HG03066 (cell line): ENCODE data around the gene SLC2A11.
"Not testable (repeated sequence)": the region's sequence is repeated elsewhere in the genome, so short reads cannot be mapped to it uniquely, and the experiment has no call there.

Experiments
- ATAC-seq: cut with Tn5 transposase; IDR thresholded peaks from one replicate; pipeline ENCODE4 v1.9.1; 2021; ENCODE audit warnings: low read depth; ENCODE audit not compliant: unreplicated experiment

SLC2A11 gene

GRCh38 chr22:23845265-23846080 lies 12.2 kb upstream of the SLC2A11 start:
- no peak for ATAC-seq

GRCh38 chr22:23846081-23846469 lies 11.6 kb upstream of the SLC2A11 start:
- ATAC-seq, result no peak

GRCh38 chr22:23847310-23847920 lies 10.3 kb upstream of the SLC2A11 start:
- ATAC-seq, result no peak

- no peak for ATAC-seq
Measured at GRCh38 chr22:23847991-23848864, 9.4 kb upstream of the SLC2A11 start.

- no peak for ATAC-seq
Measured at GRCh38 chr22:23849009-23850006, 8.4 kb upstream of the SLC2A11 start.

- ATAC-seq, result peak; percentile 52
Measured at GRCh38 chr22:23850136-23850611, 7.5 kb upstream of the SLC2A11 start.

GRCh38 chr22:23856721-23857605 lies 712 bp upstream of the SLC2A11 start:
- peak; percentile 43 for ATAC-seq

GRCh38 chr22:23858484-23858815 lies 775 bp downstream of the SLC2A11 start:
- ATAC-seq, result no peak

- no peak for ATAC-seq
Measured at GRCh38 chr22:23859201-23859600, 1.5 kb downstream of the SLC2A11 start.

GRCh38 chr22:23860187-23860586 lies 2.5 kb downstream of the SLC2A11 start:
- not testable (repeated sequence) for ATAC-seq

- ATAC-seq, result no peak
Measured at GRCh38 chr22:23862103-23862502, 4.4 kb downstream of the SLC2A11 start.

GRCh38 chr22:23864499-23865154 lies 7.0 kb downstream of the SLC2A11 start:
- ATAC-seq, result not testable (repeated sequence)

GRCh38 chr22:23868580-23868979 lies 10.9 kb downstream of the SLC2A11 start:
- no peak for ATAC-seq

- no peak for ATAC-seq
Measured at GRCh38 chr22:23874871-23875270, 17.2 kb downstream of the SLC2A11 start.

- ATAC-seq, result no peak
Measured at GRCh38 chr22:23875801-23876200, 18.1 kb downstream of the SLC2A11 start.

GRCh38 chr22:23877566-23877965 lies 19.9 kb downstream of the SLC2A11 start:
- no peak for ATAC-seq

- ATAC-seq, result no peak
Measured at GRCh38 chr22:23878219-23878618, 20.5 kb downstream of the SLC2A11 start.

- no peak for ATAC-seq
Measured at GRCh38 chr22:23882370-23882769, 24.7 kb downstream of the SLC2A11 start.
